Neural cell (in vitro differentiated cells): ENCODE data around the gene RPS6KA2. TPM values are rescaled to one million over a fixed set of nuclear protein-coding genes. Genes with fewer than 3 reads are reported as not detected.

Experiments
- H2AFZ ChIP-seq: fragments of 200-600, 300-800 bp; sonication (generic), shearing (Covaris generic); 2 replicates; pipeline ENCODE4 v1.6.0; 2014; ENCODE audit warnings: low read depth, mild to moderate bottlenecking, antibody characterized with exemption, low read length, moderate library complexity
- H3F3A ChIP-seq: fragments of 200-600 bp; shearing (Covaris generic); 2 replicates; pipeline ENCODE4 v1.6.1; 2016; ENCODE audit warnings: mild to moderate bottlenecking, moderate library complexity, mixed read lengths, antibody characterized with exemption, low read length; ENCODE audit not compliant: insufficient read depth, poor library complexity, severe bottlenecking
- H3K27ac ChIP-seq: fragments of 200-600, 300-800 bp; sonication (generic), shearing (Covaris generic); 2 replicates; pipeline ENCODE4 v1.5.1; 2014; ENCODE audit warnings: mild to moderate bottlenecking, low read length, moderate library complexity
- H3K27me3 ChIP-seq: fragments of 300-800, 200-600 bp; sonication (generic), shearing (Covaris generic); 2 replicates; pipeline ENCODE4 v1.6.0; 2014; ENCODE audit warnings: mild to moderate bottlenecking, low read depth, low read length, moderate library complexity; ENCODE audit not compliant: insufficient read depth
- H3K36me3 ChIP-seq: fragments of 300-800, 200-600 bp; sonication (generic), shearing (Covaris generic); 2 replicates; pipeline ENCODE4 v1.5.1; 2014; ENCODE audit warnings: mild to moderate bottlenecking, antibody characterized with exemption, low read length, moderate library complexity; ENCODE audit not compliant: insufficient read depth
- H3K4me2 ChIP-seq: fragments of 300-800, 200-600 bp; sonication (generic), shearing (Covaris generic); 2 replicates; pipeline ENCODE4 v1.6.0; 2014; ENCODE audit warnings: mild to moderate bottlenecking, low read length
- H3K4me3 ChIP-seq: fragments of 300-800, 200-600 bp; sonication (generic), shearing (Covaris generic); 2 replicates; pipeline ENCODE4 v1.5.1; 2014; ENCODE audit warnings: mild to moderate bottlenecking, low read length, moderate library complexity
- H3K79me2 ChIP-seq: fragments of 200-600 bp; shearing (Covaris generic); replicated peaks from 2 replicates; pipeline ENCODE4 v1.6.0; 2014; ENCODE audit warnings: mild to moderate bottlenecking, low read length, moderate library complexity; ENCODE audit not compliant: insufficient read depth
- H3K9ac ChIP-seq: fragments of 300-800, 200-600 bp; sonication (generic), shearing (Covaris generic); 2 replicates; pipeline ENCODE4 v1.6.1; 2016; ENCODE audit warnings: mild to moderate bottlenecking, low read length, mixed read lengths
- H3K9me2 ChIP-seq: fragments of 200-600 bp; shearing (Covaris generic); 2 replicates; pipeline ENCODE4 v1.6.1; 2016; ENCODE audit warnings: mild to moderate bottlenecking, low read length, mixed read lengths; ENCODE audit not compliant: insufficient read depth
- H3K9me3 ChIP-seq: fragments of 200-600, 300-800 bp; sonication (generic), shearing (Covaris generic); 2 replicates; pipeline ENCODE4 v1.6.1; 2016; ENCODE audit warnings: mild to moderate bottlenecking, mixed run types, low read length, moderate library complexity, mixed read lengths
- H4K20me1 ChIP-seq: fragments of 200-600 bp; shearing (Covaris generic); 2 replicates; pipeline ENCODE4 v1.6.1; 2016; ENCODE audit warnings: mild to moderate bottlenecking, mixed run types; ENCODE audit not compliant: insufficient read depth
- CTCF ChIP-seq: fragments of 450-650 bp; IDR thresholded peaks from 2 replicates; pipeline ENCODE4 v1.5.1; 2014; ENCODE audit warnings: antibody characterized with exemption, mild to moderate bottlenecking, moderate library complexity; ENCODE audit not compliant: poor library complexity, severe bottlenecking
- EP300 ChIP-seq: fragments of 450-650 bp; conservative IDR thresholded peaks from 2 replicates; pipeline ENCODE4 v1.6.1; 2014; ENCODE audit warnings: antibody characterized with exemption, mild to moderate bottlenecking, moderate library complexity; ENCODE audit not compliant: poor library complexity, severe bottlenecking
- EZH2 ChIP-seq: fragments of 200-600, 300-800 bp; shearing (Covaris generic), sonication (generic); IDR thresholded peaks from 2 replicates; pipeline ENCODE4 v1.6.1; 2014; ENCODE audit warnings: antibody characterized with exemption, low read length, borderline replicate concordance, mild to moderate bottlenecking; ENCODE audit not compliant: insufficient read depth, poor library complexity, severe bottlenecking
- MXI1 ChIP-seq: fragments of 450-650 bp; conservative IDR thresholded peaks from 2 replicates; pipeline ENCODE4 v1.6.1; 2014; ENCODE audit warnings: antibody characterized with exemption, mild to moderate bottlenecking; ENCODE audit not compliant: poor library complexity, severe bottlenecking
- POLR2AphosphoS5 ChIP-seq: IDR thresholded peaks from 2 replicates; pipeline ENCODE4 v1.6.1; 2012
- RAD21 ChIP-seq: fragments of 450-650 bp; conservative IDR thresholded peaks from 2 replicates; pipeline ENCODE4 v1.6.1; 2014; ENCODE audit warnings: antibody characterized with exemption, mild to moderate bottlenecking, moderate library complexity
- SMC3 ChIP-seq: fragments of 450-650 bp; conservative IDR thresholded peaks from 2 replicates; pipeline ENCODE4 v1.6.1; 2014; ENCODE audit warnings: antibody characterized with exemption, mild to moderate bottlenecking, moderate library complexity; ENCODE audit not compliant: poor library complexity
- TAF1 ChIP-seq: IDR thresholded peaks from 2 replicates; pipeline ENCODE4 v1.6.1; 2012; ENCODE audit warnings: low read depth
- polyA plus RNA-seq: library from polyadenylated mRNA; depleted of rRNA; stranded (reverse); fragments of >200 nt; gene quantifications from 2 replicates; pipeline ENCODE4 v1.2.3, GENCODE V29; 2014
- TF ChIP-seq, protein P1 (sequence below): IDR thresholded peaks from 2 replicates; pipeline ENCODE4 v1.6.1; 2012; ENCODE audit warnings: borderline replicate concordance

RPS6KA2 gene
- polyA plus RNA-seq, 1 donor from 2014 or later, result 34.3 TPM

GRCh38 chr6:166591961-166592520, 35.0 kb downstream of the RPS6KA2 start:
- TF ChIP-seq CTCF (no peak), TAF1 (no peak), EZH2 (no peak), POLR2AphosphoS5 (no peak), MXI1 (no peak), EP300 (no peak), SMC3 (no peak)
- TF ChIP-seq, protein P1, sequence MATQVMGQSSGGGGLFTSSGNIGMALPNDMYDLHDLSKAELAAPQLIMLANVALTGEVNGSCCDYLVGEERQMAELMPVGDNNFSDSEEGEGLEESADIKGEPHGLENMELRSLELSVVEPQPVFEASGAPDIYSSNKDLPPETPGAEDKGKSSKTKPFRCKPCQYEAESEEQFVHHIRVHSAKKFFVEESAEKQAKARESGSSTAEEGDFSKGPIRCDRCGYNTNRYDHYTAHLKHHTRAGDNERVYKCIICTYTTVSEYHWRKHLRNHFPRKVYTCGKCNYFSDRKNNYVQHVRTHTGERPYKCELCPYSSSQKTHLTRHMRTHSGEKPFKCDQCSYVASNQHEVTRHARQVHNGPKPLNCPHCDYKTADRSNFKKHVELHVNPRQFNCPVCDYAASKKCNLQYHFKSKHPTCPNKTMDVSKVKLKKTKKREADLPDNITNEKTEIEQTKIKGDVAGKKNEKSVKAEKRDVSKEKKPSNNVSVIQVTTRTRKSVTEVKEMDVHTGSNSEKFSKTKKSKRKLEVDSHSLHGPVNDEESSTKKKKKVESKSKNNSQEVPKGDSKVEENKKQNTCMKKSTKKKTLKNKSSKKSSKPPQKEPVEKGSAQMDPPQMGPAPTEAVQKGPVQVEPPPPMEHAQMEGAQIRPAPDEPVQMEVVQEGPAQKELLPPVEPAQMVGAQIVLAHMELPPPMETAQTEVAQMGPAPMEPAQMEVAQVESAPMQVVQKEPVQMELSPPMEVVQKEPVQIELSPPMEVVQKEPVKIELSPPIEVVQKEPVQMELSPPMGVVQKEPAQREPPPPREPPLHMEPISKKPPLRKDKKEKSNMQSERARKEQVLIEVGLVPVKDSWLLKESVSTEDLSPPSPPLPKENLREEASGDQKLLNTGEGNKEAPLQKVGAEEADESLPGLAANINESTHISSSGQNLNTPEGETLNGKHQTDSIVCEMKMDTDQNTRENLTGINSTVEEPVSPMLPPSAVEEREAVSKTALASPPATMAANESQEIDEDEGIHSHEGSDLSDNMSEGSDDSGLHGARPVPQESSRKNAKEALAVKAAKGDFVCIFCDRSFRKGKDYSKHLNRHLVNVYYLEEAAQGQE, result no peak

DNA sequence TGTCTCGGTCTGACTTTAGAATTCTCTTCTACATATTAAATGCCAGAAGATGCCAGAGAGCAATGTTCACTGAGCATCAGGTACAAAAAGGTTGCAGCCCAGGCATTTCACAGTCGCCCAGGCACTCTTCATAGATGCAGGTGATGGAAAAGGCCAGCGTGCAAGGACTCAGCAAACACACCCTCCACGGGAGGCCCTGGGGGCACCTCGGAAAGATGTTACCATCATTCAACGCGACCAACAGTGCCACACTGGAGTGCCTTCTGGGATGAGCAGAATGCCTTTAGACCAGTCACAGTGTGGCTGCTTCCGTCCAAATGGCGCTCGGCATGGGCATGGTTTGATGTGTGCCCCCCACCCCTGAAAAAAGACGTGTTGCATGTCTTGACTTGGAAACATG, 36.0 kb downstream of the RPS6KA2 start:
- Histone ChIP-seq H3K9ac (no peak overlapping the region), H3K9me3 (no peaks in the 10 kb centered on the region), H3K4me2 (no peak overlapping the region), H3K9me2 (no peaks in the 10 kb centered on the region), H3K79me2 (peaks cover 32% of the 10 kb centered on the region), H3K27ac (no peak overlapping the region), H3F3A (no peaks in the 10 kb centered on the region), H4K20me1 (no peaks in the 10 kb centered on the region), H3K36me3 (no peaks in the 10 kb centered on the region), H2AFZ (no peak overlapping the region), H3K27me3 (no peaks in the 10 kb centered on the region), H3K4me3 (no peak overlapping the region)
- TF ChIP-seq EZH2, result no peak
- no peak for TF ChIP-seq POLR2AphosphoS5
- TF ChIP-seq, protein P1, result no peak
- TF ChIP-seq RAD21, result no peak
- TF ChIP-seq MXI1, result no peak
- TF ChIP-seq TAF1, result no peak
- TF ChIP-seq EP300, result no peak
- no peak for TF ChIP-seq CTCF

More at GRCh38 chr6:166591961-166592520, 35.0 kb downstream of the RPS6KA2 start:
- Histone ChIP-seq H3K36me3 (no peaks in the 10 kb centered on the region), H3K27me3 (no peaks in the 10 kb centered on the region), H4K20me1 (no peaks in the 10 kb centered on the region), H3K27ac (no peak overlapping the region), H3K4me2 (no peak overlapping the region), H3K4me3 (no peak overlapping the region), H2AFZ (no peak overlapping the region), H3K9me2 (no peaks in the 10 kb centered on the region), H3K79me2 (peaks cover 32% of the 10 kb centered on the region), H3K9me3 (no peaks in the 10 kb centered on the region), H3K9ac (no peak overlapping the region), H3F3A (no peaks in the 10 kb centered on the region)
